CMK (cell line): ENCODE measurements around the gene TNS4.
"Not testable (repeated sequence)": the region's sequence is repeated elsewhere in the genome, so short reads cannot be mapped to it uniquely, and the experiment has no call there.

ENCODE experiments used
- DNase-seq: peaks from one replicate; pipeline ENCODE4 v3.0.0-alpha.2; 2010; ENCODE audit warnings: low read depth

The TNS4 gene

GRCh38 chr17:40501499-40501911, at the start of gene TNS4:
TNS4 (minus strand) TSS chr17:40501623; CDS start chr17:40496425, 5,198 bp downstream.
- DNase-seq = no peak

- DNase-seq = no peak
These were observed 49.2 kb upstream of the TNS4 start for GRCh38 chr17:40550608-40551007.

GRCh38 chr17:40548982-40549685, 47.7 kb upstream of the TNS4 start:
- no peak for DNase-seq

GRCh38 chr17:40548491-40548981, 47.1 kb upstream of the TNS4 start:
- no peak for DNase-seq

- no peak for DNase-seq
These were observed 46.5 kb upstream of the TNS4 start for GRCh38 chr17:40547785-40548478.

- DNase-seq = no peak
These were observed 45.8 kb upstream of the TNS4 start for GRCh38 chr17:40547079-40547784.

GRCh38 chr17:40546497-40546896, 45.1 kb upstream of the TNS4 start:
- not testable (repeated sequence) for DNase-seq

GRCh38 chr17:40545660-40546059, 44.2 kb upstream of the TNS4 start:
- no peak for DNase-seq

GRCh38 chr17:40542558-40543411, 41.4 kb upstream of the TNS4 start:
- DNase-seq = no peak

GRCh38 chr17:40541873-40542557, 40.6 kb upstream of the TNS4 start:
- no peak for DNase-seq

GRCh38 chr17:40541060-40541872, 39.8 kb upstream of the TNS4 start:
- DNase-seq = no peak

- DNase-seq = no peak
These were observed 39.0 kb upstream of the TNS4 start for GRCh38 chr17:40540448-40540847.

- no peak for DNase-seq
These were observed 38.4 kb upstream of the TNS4 start for GRCh38 chr17:40539711-40540411.

GRCh38 chr17:40538936-40539705, 37.7 kb upstream of the TNS4 start:
- DNase-seq = no peak

GRCh38 chr17:40538019-40538935, 36.9 kb upstream of the TNS4 start:
- no peak for DNase-seq

GRCh38 chr17:40536295-40537171, 35.1 kb upstream of the TNS4 start:
- DNase-seq = peak; percentile 46

- DNase-seq = no peak
These were observed 34.5 kb upstream of the TNS4 start for GRCh38 chr17:40535924-40536294.
